ENCODE measurements around the gene ULK2.

- no peak for TF ChIP-seq REST (IDR thresholded peaks at IDR 0.05; ENCODE audit: borderline replicate concordance)
- TF ChIP-seq RAD21 (conservative IDR thresholded peaks at IDR 0.05) = peak; percentile 42
These were observed 55.3 kb downstream of the ULK2 start for GRCh38 chr17:19812407-19812806.

Measured in neural cell (in vitro differentiated cells).